Mammary epithelial cell (primary cell): ENCODE results near the gene AGK.

Experiments used
- EZH2 ChIP-seq: IDR thresholded peaks from 2 replicates; pipeline ENCODE4 v1.6.1; 2012; ENCODE audit warnings: low read length, inconsistent platforms, borderline replicate concordance
- TF ChIP-seq, protein P1 (sequence below), 2 donors: IDR thresholded peaks in 1 of 2; conservative IDR thresholded peaks in 1 of 2; 2 replicates each; pipeline ENCODE4 v1.5.1; 2011 to 2012; ENCODE audit warnings: inconsistent platforms in 2 of 2, low read length in 2 of 2, mild to moderate bottlenecking in 2 of 2, control low read depth in 1 of 2, low read depth in 1 of 2; ENCODE audit not compliant: insufficient read depth in 1 of 2; ENCODE audit errors: extremely low read depth in 1 of 2

DNA sequence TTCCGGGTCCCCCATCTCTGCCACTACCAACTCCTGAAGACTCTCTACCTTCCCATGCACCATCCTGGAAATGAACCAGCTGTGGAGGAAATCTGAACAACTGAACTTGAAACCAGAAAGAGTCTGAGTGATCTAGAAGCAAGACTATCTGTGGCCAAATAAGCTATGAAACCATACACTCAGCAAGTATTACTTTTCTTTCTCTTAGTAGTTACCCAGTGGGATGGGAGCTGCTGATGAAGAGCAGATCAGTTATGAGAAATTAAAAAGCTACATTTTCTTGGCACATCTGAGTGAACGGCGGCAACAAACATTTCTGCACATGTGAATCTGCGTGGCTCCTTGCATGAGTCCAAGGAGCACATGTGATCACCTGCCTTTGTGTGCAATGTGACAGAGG is 31.6 kb upstream of the AGK start:
- TF ChIP-seq, protein P1, sequence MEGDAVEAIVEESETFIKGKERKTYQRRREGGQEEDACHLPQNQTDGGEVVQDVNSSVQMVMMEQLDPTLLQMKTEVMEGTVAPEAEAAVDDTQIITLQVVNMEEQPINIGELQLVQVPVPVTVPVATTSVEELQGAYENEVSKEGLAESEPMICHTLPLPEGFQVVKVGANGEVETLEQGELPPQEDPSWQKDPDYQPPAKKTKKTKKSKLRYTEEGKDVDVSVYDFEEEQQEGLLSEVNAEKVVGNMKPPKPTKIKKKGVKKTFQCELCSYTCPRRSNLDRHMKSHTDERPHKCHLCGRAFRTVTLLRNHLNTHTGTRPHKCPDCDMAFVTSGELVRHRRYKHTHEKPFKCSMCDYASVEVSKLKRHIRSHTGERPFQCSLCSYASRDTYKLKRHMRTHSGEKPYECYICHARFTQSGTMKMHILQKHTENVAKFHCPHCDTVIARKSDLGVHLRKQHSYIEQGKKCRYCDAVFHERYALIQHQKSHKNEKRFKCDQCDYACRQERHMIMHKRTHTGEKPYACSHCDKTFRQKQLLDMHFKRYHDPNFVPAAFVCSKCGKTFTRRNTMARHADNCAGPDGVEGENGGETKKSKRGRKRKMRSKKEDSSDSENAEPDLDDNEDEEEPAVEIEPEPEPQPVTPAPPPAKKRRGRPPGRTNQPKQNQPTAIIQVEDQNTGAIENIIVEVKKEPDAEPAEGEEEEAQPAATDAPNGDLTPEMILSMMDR (conservative IDR thresholded peaks at IDR 0.05 in 1 of 2, IDR thresholded peaks at IDR 0.05 in 1 of 2; ENCODE audit: extremely low read depth in 1 of 2, insufficient read depth in 1 of 2, low read depth in 1 of 2, low read length in 2 of 2) = no peak
- no peak for TF ChIP-seq EZH2
